ENCODE results near the gene NPC2. TPM values are rescaled to one million over a fixed set of nuclear protein-coding genes. Genes with fewer than 3 reads are reported as not detected.
A peak's percentile ranks its signal among the peaks of the same experiment; 100 is the strongest.

NPC2 gene
- total and polyA plus RNA-seq, 10 donors = 191 to 956 (median 298) TPM

DNA sequence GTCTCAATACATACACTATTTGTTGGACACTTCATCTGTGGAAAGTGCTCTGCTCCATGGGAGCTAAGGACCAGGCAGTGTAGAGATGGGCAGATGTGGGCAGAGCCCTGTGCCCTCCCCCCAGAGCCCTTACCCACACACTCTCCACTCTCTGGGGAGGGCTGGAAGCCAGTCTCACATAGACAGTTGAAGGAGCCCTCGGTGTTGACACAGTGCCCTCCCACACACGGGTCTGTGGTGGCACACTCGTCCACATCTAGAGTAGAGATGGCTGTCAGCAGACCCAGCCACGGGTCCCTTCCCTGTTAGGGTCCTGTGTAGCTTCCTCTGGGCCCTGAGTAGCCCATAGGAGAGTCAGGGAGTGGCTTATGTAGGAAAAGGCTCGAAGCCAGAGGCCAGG is 14.7 kb upstream of the NPC2 start:
- peaks cover 0 to 17% (median 0%) of the 10 kb centered on the region in 7 donors for H3K27me3 ChIP-seq (replicated peaks in 1 of 7)
- peak; percentile 42 for DNase-seq
- WGBS, 5 donors = 44 to 57% (median 53%) methylated on average over 3 to 5 of the region's 5 CpGs
- peaks cover 0 to 15% (median 8%) of the 10 kb centered on the region in 6 donors for H3K4me1 ChIP-seq
- no peak overlapping the region for H3K4me3 ChIP-seq
- intact Hi-C loops (cut with DNase I; ENCODE audit: low total_unique reads) = no loop called here
- no peaks in the 10 kb centered on the region for H3K9me3 ChIP-seq
- TF ChIP-seq POLR2AphosphoS5 (IDR thresholded peaks at IDR 0.05) (no peak), POLR2A (IDR thresholded peaks at IDR 0.05) (no peak)
- TF ChIP-seq, protein P1, sequence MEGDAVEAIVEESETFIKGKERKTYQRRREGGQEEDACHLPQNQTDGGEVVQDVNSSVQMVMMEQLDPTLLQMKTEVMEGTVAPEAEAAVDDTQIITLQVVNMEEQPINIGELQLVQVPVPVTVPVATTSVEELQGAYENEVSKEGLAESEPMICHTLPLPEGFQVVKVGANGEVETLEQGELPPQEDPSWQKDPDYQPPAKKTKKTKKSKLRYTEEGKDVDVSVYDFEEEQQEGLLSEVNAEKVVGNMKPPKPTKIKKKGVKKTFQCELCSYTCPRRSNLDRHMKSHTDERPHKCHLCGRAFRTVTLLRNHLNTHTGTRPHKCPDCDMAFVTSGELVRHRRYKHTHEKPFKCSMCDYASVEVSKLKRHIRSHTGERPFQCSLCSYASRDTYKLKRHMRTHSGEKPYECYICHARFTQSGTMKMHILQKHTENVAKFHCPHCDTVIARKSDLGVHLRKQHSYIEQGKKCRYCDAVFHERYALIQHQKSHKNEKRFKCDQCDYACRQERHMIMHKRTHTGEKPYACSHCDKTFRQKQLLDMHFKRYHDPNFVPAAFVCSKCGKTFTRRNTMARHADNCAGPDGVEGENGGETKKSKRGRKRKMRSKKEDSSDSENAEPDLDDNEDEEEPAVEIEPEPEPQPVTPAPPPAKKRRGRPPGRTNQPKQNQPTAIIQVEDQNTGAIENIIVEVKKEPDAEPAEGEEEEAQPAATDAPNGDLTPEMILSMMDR (IDR thresholded peaks at IDR 0.05 in 8 of 11, conservative IDR thresholded peaks at IDR 0.05 in 3 of 11) = no peak
- H3K36me3 ChIP-seq = no peaks in the 10 kb centered on the region
- no peak overlapping the region for H3K27ac ChIP-seq

DNA sequence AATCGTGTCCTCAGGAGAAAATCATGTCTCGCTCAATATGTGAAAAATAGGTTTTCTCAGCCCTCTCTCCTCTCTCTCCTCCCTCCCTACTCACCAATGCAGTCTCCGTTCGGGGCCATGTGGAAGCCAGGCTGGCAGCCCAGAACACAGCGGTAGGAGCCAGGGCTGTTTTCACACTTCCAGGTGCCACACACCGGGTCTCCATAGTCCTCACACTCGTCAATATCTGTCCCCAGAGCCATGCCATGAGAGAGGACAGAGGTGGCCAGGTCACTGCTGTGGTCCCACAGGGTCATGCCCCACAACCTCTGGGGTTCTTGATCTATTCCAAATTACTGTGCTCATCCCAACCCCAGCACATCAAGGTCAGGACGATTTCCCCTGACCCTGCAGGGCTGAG is 14.0 kb upstream of the NPC2 start:
- Histone ChIP-seq H3K9me3 (no peaks in the 10 kb centered on the region), H3K4me3 (no peak overlapping the region), H3K27ac (no peak overlapping the region), H3K27me3 (replicated peaks in 1 of 7) (peaks cover 0 to 15% (median 0%) of the 10 kb centered on the region in 7 donors), H3K4me1 (peaks cover 0 to 15% (median 8%) of the 10 kb centered on the region in 6 donors), H3K36me3 (no peaks in the 10 kb centered on the region)
- intact Hi-C loops (cut with DNase I; ENCODE audit: low total_unique reads) = no loop called here
- TF ChIP-seq, protein P1 (IDR thresholded peaks at IDR 0.05 in 8 of 11, conservative IDR thresholded peaks at IDR 0.05 in 3 of 11) = no peak
- no peak for TF ChIP-seq POLR2AphosphoS5 (IDR thresholded peaks at IDR 0.05)
- no peak for TF ChIP-seq POLR2A (IDR thresholded peaks at IDR 0.05)
- DNase-seq = peak; percentile 45
- WGBS, 5 donors = 73 to 86% (median 81%) methylated on average over 8 of the region's 8 CpGs

- 67 to 79% (median 74%) methylated on average over 11 to 13 of the region's 13 CpGs for WGBS, 5 donors
- peak in 2 of 3 donors; percentile 42 to 74 for TF ChIP-seq POLR2AphosphoS5 (IDR thresholded peaks at IDR 0.05)
- TF ChIP-seq, protein P1 (IDR thresholded peaks at IDR 0.05 in 8 of 11, conservative IDR thresholded peaks at IDR 0.05 in 3 of 11) = peak in 1 of 11 experiments; percentile 12
- TF ChIP-seq POLR2A (IDR thresholded peaks at IDR 0.05) = no peak
- Histone ChIP-seq H3K27ac (no peak overlapping the region), H3K36me3 (no peaks in the 10 kb centered on the region), H3K9me3 (no peaks in the 10 kb centered on the region), H3K4me3 (no peak overlapping the region), H3K27me3 (replicated peaks in 1 of 7) (peaks cover 0 to 15% (median 0%) of the 10 kb centered on the region in 7 donors), H3K4me1 (peaks cover 0 to 18% (median 10%) of the 10 kb centered on the region in 6 donors)
- intact Hi-C loops (cut with DNase I; ENCODE audit: low total_unique reads) = no loop called here
- peak; percentile 80 for DNase-seq
These were observed 13.3 kb upstream of the NPC2 start for GRCh38 chr14:74506411-74506851.

GRCh38 chr14:74505831-74506230 is 12.7 kb upstream of the NPC2 start:
- no peaks in the 10 kb centered on the region for H3K36me3 ChIP-seq
- H3K27me3 ChIP-seq (replicated peaks in 1 of 7) = peaks cover 0 to 15% (median 0%) of the 10 kb centered on the region in 7 donors
- intact Hi-C loops (cut with DNase I; ENCODE audit: low total_unique reads) = no loop called here
- H3K9me3 ChIP-seq = no peaks in the 10 kb centered on the region
- peaks cover 0 to 24% (median 13%) of the 10 kb centered on the region in 6 donors for H3K4me1 ChIP-seq
- TF ChIP-seq, protein P1 (IDR thresholded peaks at IDR 0.05 in 8 of 11, conservative IDR thresholded peaks at IDR 0.05 in 3 of 11) = no peak
- TF ChIP-seq POLR2AphosphoS5 (IDR thresholded peaks at IDR 0.05) (no peak), POLR2A (IDR thresholded peaks at IDR 0.05) (no peak)
- no peak overlapping the region for H3K4me3 ChIP-seq
- 67 to 80% (median 70%) methylated on average over 13 to 17 of the region's 17 CpGs for WGBS, 5 donors
- no peak overlapping the region for H3K27ac ChIP-seq
- DNase-seq = no peak
